KMS-11 (cell line): ENCODE measurements around the gene KCTD1.

ENCODE experiments used
- H2AFZ ChIP-seq: fragments of 200-600 bp; sonication (generic); 2 replicates; pipeline ENCODE4 v1.6.1; 2016; ENCODE audit warnings: antibody characterized with exemption, mixed run types, low read depth
- H3K27ac ChIP-seq: fragments of 200-600 bp; sonication (generic); 2 replicates; pipeline ENCODE4 v1.6.1; 2016; ENCODE audit warnings: mild to moderate bottlenecking, mixed run types
- H3K27me3 ChIP-seq: fragments of 200-600 bp; sonication (generic); 2 replicates; pipeline ENCODE4 v1.6.1; 2017; ENCODE audit warnings: mild to moderate bottlenecking, low read depth, mixed run types, moderate library complexity; ENCODE audit not compliant: insufficient read depth
- H3K36me3 ChIP-seq: fragments of 200-600 bp; sonication (generic); 2 replicates; pipeline ENCODE4 v1.6.1; 2017; ENCODE audit warnings: mild to moderate bottlenecking, mixed run types; ENCODE audit not compliant: insufficient read depth
- H3K4me1 ChIP-seq: fragments of 200-600 bp; sonication (generic); 2 replicates; pipeline ENCODE4 v1.6.1; 2016; ENCODE audit warnings: mild to moderate bottlenecking, low read depth, mixed run types; ENCODE audit not compliant: poor library complexity, severe bottlenecking
- H3K4me2 ChIP-seq: fragments of 200-600 bp; sonication (generic); 2 replicates; pipeline ENCODE4 v1.7.0; 2016; ENCODE audit warnings: mild to moderate bottlenecking, mixed run types
- H3K4me3 ChIP-seq: fragments of 200-600 bp; sonication (generic); IDR thresholded peaks from 2 replicates; pipeline ENCODE4 v1.6.1; 2017; ENCODE audit warnings: low read depth, low read length, mixed read lengths; ENCODE audit not compliant: insufficient read depth
- H3K79me2 ChIP-seq: fragments of 200-600 bp; sonication (generic); 2 replicates; pipeline ENCODE4 v1.6.1; 2016; ENCODE audit warnings: low read depth, mixed run types; ENCODE audit not compliant: insufficient read depth
- H3K9ac ChIP-seq: fragments of 200-600 bp; sonication (generic); 2 replicates; pipeline ENCODE4 v1.6.1; 2016; ENCODE audit warnings: mild to moderate bottlenecking, mixed run types
- H4K20me1 ChIP-seq: fragments of 200-600 bp; sonication (generic); 2 replicates; pipeline ENCODE4 v1.6.1; 2016; ENCODE audit warnings: mild to moderate bottlenecking, mixed run types; ENCODE audit not compliant: insufficient read depth
- TF ChIP-seq, protein P1 (sequence below): fragments of 200-600 bp; sonication (generic); conservative IDR thresholded peaks from 2 replicates; pipeline ENCODE4 v1.6.1; 2017; ENCODE audit warnings: low read depth, mild to moderate bottlenecking, antibody characterized with exemption, low read length, moderate library complexity, mixed read lengths

KCTD1 gene

DNA sequence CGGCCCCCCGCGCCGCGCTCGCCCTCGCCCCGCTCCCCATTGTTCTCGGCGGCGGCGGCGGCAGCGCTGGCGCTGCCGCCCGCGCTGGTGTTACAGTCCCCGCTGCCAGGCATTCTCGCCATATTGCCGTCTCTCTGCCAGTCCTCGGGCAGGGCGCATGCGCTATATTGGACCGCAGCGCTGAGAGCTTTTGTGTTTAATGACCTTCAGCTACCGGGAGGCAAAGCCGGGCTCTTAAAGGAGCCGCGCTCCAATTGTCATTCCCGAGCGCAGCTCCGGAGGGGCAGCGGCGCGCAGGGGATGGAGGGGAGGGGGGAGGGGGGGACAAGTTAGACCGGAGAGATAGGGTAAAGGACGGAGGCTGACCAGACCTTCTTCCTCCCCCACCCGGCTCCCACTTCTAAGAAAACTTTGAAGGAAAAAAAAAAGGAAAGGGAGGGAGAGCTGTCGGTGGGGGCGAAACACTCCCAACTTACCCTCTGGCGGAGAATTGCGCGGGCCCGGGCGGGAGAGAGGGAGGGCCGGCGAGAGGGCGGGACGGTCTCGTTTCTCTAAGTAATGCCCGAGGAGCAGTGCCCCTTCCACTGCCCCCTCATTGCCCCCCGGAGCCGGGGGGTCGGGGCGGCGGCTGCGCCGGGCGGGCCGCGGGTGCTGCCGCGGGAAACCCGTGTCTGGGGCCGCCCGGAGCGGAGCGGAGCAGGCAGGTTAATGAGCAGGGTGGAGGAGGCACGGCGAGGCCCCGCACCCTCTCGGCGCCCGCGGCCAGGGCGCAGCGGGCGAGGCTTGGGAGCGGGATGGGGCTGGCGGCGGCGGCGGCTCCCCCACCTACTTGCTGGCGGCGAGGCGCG lies at the start of gene KCTD1:
TSS of gene KCTD1 (minus strand) at position 139 of the 848 bp plus-strand sequence. CDS start at position 122, 17 bp downstream.
- Histone ChIP-seq H3K4me1 (peaks cover 33% of the 10 kb centered on the region), H3K9ac (peak within 1 kb of the TSS; percentile 70), H3K79me2 (no peaks in the 10 kb centered on the region; the same call in 1 of the 2 replicates), H3K27ac (0 out of 2 replicates have a peak within 1 kb of the TSS, but pooled peaks have one; percentile 27), H3K4me2 (peak within 1 kb of the TSS; percentile 95), H4K20me1 (0 out of 2 replicates have a peak, but pooled peaks cover 4% of the 10 kb centered on the region), H3K27me3 (no peaks in the 10 kb centered on the region), H2AFZ (peak within 1 kb of the TSS; percentile 98), H3K36me3 (no peaks in the 10 kb centered on the region), H3K4me3 (no peak within 1 kb of the TSS)
- TF ChIP-seq, protein P1, sequence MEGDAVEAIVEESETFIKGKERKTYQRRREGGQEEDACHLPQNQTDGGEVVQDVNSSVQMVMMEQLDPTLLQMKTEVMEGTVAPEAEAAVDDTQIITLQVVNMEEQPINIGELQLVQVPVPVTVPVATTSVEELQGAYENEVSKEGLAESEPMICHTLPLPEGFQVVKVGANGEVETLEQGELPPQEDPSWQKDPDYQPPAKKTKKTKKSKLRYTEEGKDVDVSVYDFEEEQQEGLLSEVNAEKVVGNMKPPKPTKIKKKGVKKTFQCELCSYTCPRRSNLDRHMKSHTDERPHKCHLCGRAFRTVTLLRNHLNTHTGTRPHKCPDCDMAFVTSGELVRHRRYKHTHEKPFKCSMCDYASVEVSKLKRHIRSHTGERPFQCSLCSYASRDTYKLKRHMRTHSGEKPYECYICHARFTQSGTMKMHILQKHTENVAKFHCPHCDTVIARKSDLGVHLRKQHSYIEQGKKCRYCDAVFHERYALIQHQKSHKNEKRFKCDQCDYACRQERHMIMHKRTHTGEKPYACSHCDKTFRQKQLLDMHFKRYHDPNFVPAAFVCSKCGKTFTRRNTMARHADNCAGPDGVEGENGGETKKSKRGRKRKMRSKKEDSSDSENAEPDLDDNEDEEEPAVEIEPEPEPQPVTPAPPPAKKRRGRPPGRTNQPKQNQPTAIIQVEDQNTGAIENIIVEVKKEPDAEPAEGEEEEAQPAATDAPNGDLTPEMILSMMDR: no peak

DNA sequence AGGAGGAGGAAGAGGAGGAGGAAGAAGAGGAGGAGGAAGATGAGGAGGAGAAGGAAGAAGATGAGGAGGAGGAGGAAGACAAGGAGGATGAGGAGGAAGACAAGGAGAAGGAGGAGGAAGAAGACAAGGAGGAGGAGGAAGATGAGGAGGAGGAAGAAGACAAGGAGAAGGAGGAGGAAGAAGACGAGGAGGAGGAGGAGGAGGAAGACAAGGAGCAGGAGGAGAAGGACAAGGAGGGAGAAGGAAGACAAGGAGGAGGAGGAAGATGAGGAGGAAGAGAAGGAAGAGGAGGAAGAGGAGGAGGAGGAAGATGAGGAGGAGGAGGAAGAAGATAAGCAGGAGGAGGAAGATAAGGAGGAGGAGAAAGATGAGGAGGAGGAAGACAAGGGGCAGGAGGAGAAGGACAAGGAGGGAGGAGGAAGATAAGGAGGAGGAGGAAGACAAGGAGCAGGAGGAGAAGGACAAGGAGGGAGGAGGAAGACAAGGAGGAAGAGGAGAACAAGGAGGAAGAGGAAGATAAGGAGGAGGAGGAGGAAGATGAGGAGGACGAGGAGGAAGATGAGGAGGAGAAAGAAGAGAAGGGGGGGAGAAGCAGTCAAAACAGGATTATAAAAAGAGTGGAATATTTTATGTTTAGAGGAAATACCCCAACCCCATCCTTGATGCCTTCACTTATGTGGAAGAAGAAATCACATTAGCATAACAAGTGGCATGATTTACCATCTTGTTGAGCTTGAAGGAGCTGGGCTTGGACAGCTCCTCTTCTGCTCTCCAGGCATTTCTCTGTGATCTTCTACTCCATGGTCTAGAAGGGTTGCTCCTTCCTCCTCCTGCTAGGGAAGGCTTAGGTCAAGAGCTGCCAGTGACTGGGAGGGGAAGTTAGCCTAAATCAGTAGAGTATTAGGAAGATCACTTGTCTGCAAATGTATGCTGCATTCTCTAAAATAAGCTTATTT lies 45.3 kb upstream of the KCTD1 start:
- H4K20me1 ChIP-seq: no peaks in the 10 kb centered on the region
- H3K27ac ChIP-seq: no peak overlapping the region
- no peaks in the 10 kb centered on the region; the same call in 1 of the 2 replicates for H3K27me3 ChIP-seq
- no peaks in the 10 kb centered on the region for H3K4me1 ChIP-seq
- no peaks in the 10 kb centered on the region for H3K36me3 ChIP-seq
- H3K9ac ChIP-seq: no peak overlapping the region
- TF ChIP-seq, protein P1: no peak
- H3K79me2 ChIP-seq: no peaks in the 10 kb centered on the region
- no peak overlapping the region for H2AFZ ChIP-seq
- H3K4me2 ChIP-seq: no peak overlapping the region
- no peak overlapping the region for H3K4me3 ChIP-seq

DNA sequence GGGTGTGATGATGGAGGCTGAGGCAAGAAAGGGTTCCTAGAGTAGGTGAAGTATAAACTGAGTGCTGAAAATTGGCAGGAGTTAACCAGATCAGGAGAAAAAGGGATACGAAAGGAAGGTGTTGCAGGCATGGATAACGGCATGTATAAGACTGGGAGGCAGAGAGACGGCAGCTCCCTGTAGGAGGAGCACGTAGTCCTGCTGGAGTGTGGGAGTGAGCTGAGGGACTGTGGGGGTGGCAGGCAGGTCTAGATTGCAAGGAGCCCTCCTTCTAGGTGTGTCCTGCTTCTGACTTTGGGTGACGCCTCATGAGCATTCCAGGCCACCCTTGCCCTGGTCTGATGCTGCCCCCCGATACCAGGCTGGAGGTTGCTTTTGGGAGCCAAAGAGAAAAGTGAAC lies 36.4 kb upstream of the KCTD1 start:
- TF ChIP-seq, protein P1: no peak
- Histone ChIP-seq H3K4me2 (no peak overlapping the region), H3K4me1 (no peaks in the 10 kb centered on the region), H3K4me3 (no peak overlapping the region), H3K36me3 (no peaks in the 10 kb centered on the region), H2AFZ (no peak overlapping the region), H3K27me3 (no peaks in the 10 kb centered on the region), H3K79me2 (no peaks in the 10 kb centered on the region), H4K20me1 (no peaks in the 10 kb centered on the region), H3K9ac (no peak overlapping the region), H3K27ac (no peak overlapping the region)

DNA sequence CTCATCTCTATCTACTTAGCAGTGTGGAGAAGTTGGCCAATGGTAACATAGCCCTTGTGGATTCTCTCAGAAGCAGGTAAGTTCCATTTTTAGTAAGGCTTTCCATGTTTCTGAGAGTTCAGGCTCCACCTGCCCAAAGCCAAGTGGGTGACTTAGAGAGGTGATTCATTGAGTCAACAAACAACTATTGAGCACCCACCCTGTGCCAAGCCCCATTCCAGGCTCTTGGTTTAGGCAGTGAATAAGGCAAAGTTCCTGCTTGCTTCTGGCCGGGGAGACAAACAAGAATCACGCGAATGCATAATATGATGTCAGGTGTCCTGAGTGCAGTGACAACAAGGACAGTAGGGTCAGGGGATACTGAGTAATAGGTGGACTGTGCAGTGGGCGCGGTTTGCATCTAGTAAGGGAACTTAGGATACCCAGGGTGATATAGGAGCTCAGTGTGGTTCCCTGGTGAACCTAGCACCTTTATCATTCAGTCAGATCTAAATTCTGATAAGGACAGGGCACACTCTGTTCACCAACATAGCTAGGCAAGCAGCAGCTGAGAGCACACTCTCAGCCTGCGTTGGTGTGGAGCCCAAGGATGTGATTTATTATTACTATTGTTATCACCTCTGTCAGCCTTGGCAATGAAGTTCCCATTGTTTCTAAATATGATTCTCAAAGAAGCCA lies 31.7 kb upstream of the KCTD1 start:
- Histone ChIP-seq H3K4me2 (no peak overlapping the region), H4K20me1 (no peaks in the 10 kb centered on the region), H3K36me3 (no peaks in the 10 kb centered on the region), H3K4me3 (no peak overlapping the region), H2AFZ (no peak overlapping the region), H3K27ac (no peak overlapping the region), H3K4me1 (no peaks in the 10 kb centered on the region), H3K79me2 (no peaks in the 10 kb centered on the region), H3K9ac (no peak overlapping the region), H3K27me3 (no peaks in the 10 kb centered on the region)
- TF ChIP-seq, protein P1: no peak
